ENCODE data around the gene STARD5.

DNA sequence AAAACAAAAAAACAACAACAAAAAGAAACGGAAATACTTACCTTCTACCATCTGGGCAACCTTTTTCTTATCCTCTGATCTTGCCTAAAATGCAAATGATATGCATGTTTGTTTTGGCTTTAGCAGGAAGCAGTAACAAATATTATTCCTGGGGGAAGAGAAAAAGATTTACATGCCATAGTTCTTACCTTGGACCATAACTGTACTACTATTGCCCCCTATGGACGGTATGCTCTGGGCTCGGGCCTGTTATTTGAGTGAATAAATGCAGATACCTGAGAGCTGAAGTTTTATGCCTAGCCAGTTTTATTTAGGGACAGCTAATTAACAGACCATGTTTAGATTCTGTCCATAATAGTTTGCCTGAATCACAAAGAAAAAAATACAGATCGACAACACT lies 12.6 kb upstream of the STARD5 start:
- TF ChIP-seq, protein P1, sequence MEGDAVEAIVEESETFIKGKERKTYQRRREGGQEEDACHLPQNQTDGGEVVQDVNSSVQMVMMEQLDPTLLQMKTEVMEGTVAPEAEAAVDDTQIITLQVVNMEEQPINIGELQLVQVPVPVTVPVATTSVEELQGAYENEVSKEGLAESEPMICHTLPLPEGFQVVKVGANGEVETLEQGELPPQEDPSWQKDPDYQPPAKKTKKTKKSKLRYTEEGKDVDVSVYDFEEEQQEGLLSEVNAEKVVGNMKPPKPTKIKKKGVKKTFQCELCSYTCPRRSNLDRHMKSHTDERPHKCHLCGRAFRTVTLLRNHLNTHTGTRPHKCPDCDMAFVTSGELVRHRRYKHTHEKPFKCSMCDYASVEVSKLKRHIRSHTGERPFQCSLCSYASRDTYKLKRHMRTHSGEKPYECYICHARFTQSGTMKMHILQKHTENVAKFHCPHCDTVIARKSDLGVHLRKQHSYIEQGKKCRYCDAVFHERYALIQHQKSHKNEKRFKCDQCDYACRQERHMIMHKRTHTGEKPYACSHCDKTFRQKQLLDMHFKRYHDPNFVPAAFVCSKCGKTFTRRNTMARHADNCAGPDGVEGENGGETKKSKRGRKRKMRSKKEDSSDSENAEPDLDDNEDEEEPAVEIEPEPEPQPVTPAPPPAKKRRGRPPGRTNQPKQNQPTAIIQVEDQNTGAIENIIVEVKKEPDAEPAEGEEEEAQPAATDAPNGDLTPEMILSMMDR (IDR thresholded peaks at IDR 0.05 in 4 of 5, conservative IDR thresholded peaks at IDR 0.05 in 1 of 5): no peak
- no peak for TF ChIP-seq POLR2A (IDR thresholded peaks at IDR 0.05)

Measured in gastrocnemius medialis (tissue), 4 donors.